Prostate gland (tissue), 2 donors: ENCODE measurements around the gene OTUB1. TPM values are rescaled to one million over a fixed set of nuclear protein-coding genes. Genes with fewer than 3 reads are reported as not detected.
"Not testable (repeated sequence)": the region's sequence is repeated elsewhere in the genome, so short reads cannot be mapped to it uniquely, and the experiment has no call there.

Experiments
- DNase-seq: peaks from one replicate; pipeline ENCODE4 v3.0.0-alpha.2; 2019; ENCODE audit warnings: low spot score
- H3K27ac ChIP-seq, 2 donors: fragments of 200-600 bp; sonication (generic); 2 replicates each; pipeline ENCODE4 v1.5.1; 2017 to 2019
- H3K27me3 ChIP-seq: fragments of 200-600 bp; sonication (generic); replicated peaks from 2 replicates; pipeline ENCODE4 v1.5.1; 2019; ENCODE audit not compliant: insufficient read depth
- H3K36me3 ChIP-seq, 2 donors: fragments of 200-600 bp; sonication (generic); 1 replicate in 1 of 2; 2 replicates in 1 of 2; pipeline versions ENCODE4 v1.5.1 to v1.8.1; 2017 to 2019
- H3K4me1 ChIP-seq: fragments of 200-600 bp; sonication (generic); replicated peaks from 2 replicates; pipeline ENCODE4 v1.5.1; 2019
- H3K4me3 ChIP-seq, 2 donors: fragments of 200-600 bp; sonication (generic); 2 replicates each; pipeline ENCODE4 v1.5.1; 2017 to 2019
- H3K9me3 ChIP-seq: fragments of 200-600 bp; sonication (generic); 2 replicates; pipeline ENCODE4 v1.5.1; 2017
- CTCF ChIP-seq, 4 experiments: fragments of 200-600 bp in 2 of 4; fragments of 450-650 bp in 2 of 4; sonication (generic) in 2 of 4; IDR thresholded peaks; 1 replicate in 3 of 4; 2 replicates in 1 of 4; pipeline ENCODE4 v1.5.1; 2016 to 2019; ENCODE audit warnings: antibody characterized with exemption in 4 of 4, mild to moderate bottlenecking in 2 of 4, moderate library complexity in 2 of 4
- POLR2A ChIP-seq: fragments of 450-650 bp; IDR thresholded peaks from one replicate; pipeline ENCODE4 v1.6.1; 2016; ENCODE audit warnings: antibody characterized with exemption, mild to moderate bottlenecking
- POLR2AphosphoS5 ChIP-seq: sonication (generic); formaldehyde crosslinking; IDR thresholded peaks from one replicate; pipeline ENCODE4 v1.6.1; 2017; ENCODE audit warnings: antibody characterized with exemption
- WGBS: methylation state at CpG from one replicate; pipeline ENCODE4 v1.1.5; 2018; 5-methylcytosine and 5-hydroxymethylcytosine counted together
- intact Hi-C: fragments of 100-400 bp; cut with DNase I; formaldehyde crosslinking; loops from one replicate; pipeline ENCODE4 v1.14.2; 2022
- small RNA-seq, 2 donors: library from RNA; depleted of rRNA; stranded (forward); fragments of <200 nt; gene quantifications; one replicate each; pipeline ENCODE3, GENCODE V24; 2016
- total RNA-seq, 2 donors: library from RNA; depleted of rRNA; stranded (reverse); fragments of >200 nt; gene quantifications; one replicate each; pipeline ENCODE4 v1.1.0, GENCODE V29; 2016

Gene OTUB1
- total RNA-seq, 2 donors from 2014 or later, result 79.6 to 118 TPM

DNA sequence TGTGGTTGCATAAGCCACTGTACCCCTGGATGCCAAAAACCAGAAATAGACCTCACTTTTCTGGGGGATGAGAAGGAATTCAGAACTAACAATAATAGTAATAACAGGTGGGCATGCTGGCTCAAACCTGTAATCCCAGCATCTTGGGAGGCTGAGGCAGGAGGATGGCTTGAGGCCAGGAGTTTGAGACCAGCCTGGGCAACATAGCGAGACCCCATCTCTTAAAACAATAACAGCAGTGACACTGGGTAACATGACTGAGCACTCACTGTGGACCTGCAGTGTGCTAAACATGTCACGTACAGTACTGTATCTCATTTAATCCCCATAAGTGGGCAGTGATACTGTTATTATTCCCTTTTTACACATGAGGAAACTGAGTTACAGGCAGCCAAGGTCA lies 59.5 kb downstream of the OTUB1 start:
- Histone ChIP-seq H3K4me1 (no peaks in the 10 kb centered on the region), H3K9me3 (no peaks in the 10 kb centered on the region), H3K36me3 (no peaks in the 10 kb centered on the region), H3K4me3 (no peak overlapping the region), H3K27ac (no peak overlapping the region), H3K27me3 (no peaks in the 10 kb centered on the region)
- TF ChIP-seq POLR2AphosphoS5 (no peak), CTCF (IDR thresholded peaks at IDR 0.05) (no peak), POLR2A (no peak)
- no peak for DNase-seq
- WGBS, result 96% methylated on average over 2 of the region's 2 CpGs
- intact Hi-C loops, result no loop called here

DNA sequence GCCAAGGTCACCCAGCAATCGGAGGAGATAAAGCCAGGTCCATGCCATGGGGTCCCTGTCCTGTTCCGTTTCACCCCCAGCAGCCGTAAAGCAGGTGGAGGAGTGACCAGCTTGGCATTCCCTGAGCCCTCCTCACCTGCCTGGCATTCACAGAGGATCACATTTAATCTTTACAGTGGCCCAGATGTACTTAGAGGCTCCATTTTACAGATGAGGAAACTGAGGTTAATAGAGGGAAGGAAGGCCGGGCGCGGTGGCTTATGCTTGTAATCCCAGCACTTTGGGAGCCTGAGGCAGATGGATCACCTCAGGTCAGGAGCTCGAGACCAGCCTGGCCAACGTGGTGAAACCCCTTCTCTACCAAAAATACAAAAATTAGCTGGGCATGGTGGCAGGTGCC lies 61.1 kb downstream of the OTUB1 start:
- H3K4me3 ChIP-seq, intact Hi-C loops, H3K27me3 ChIP-seq, DNase-seq, H3K27ac ChIP-seq, H3K9me3 ChIP-seq, H3K36me3 ChIP-seq, H3K4me1 ChIP-seq: not testable (repeated sequence)
- WGBS, result 96% methylated on average over 8 of the region's 8 CpGs

Small RNAs within 50 kb of the gene (small RNA-seq; reads per million reads assigned to genes)
- 0 reads per million in 2 donors for gene RNU6-45P

Other genes with a start within 250 kb of the OTUB1 start
- 10 to 100 TPM; 13.9 to 32.7 TPM for gene ZFTA, start 217.7 kb upstream of the OTUB1 start, total RNA-seq
- 10 to 100 TPM; 17.8 to 36.2 TPM for gene SPINDOC, start 173.0 kb upstream of the OTUB1 start, total RNA-seq
- gene MARK2, start 147.3 kb upstream of the OTUB1 start, total RNA-seq, result 10 to 100 TPM; 65.4 to 67.2 TPM
- 1 to 10 TPM in 1 of 2 donors, under 1 TPM in 1; 0.64 to 3.3 TPM for gene RCOR2, start 69.3 kb upstream of the OTUB1 start, total RNA-seq
- 10 to 100 TPM; 23.3 to 24.7 TPM for gene NAA40, start 47.4 kb upstream of the OTUB1 start, total RNA-seq
- 1,000 to 10,000 TPM in 1 of 2 donors, 100 to 1,000 TPM in 1; 597 to 1,196 TPM for gene COX8A, start 11.8 kb upstream of the OTUB1 start, total RNA-seq
- under 1 TPM; 0.36 to 0.57 TPM for gene FLRT1, start 49.5 kb downstream of the OTUB1 start, total RNA-seq
- gene MACROD1, start 179.7 kb downstream of the OTUB1 start, total RNA-seq, result 10 to 100 TPM; 33.5 to 68.2 TPM
- 100 to 1,000 TPM; 104 to 139 TPM for gene STIP1, start 199.7 kb downstream of the OTUB1 start, total RNA-seq
- 10 to 100 TPM in 1 of 2 donors, 1 to 10 TPM in 1; 5.3 to 12.8 TPM for gene FERMT3, start 220.3 kb downstream of the OTUB1 start, total RNA-seq
- gene TRPT1, start 239.7 kb downstream of the OTUB1 start, total RNA-seq, result 10 to 100 TPM; 63.6 to 87.7 TPM
- 10 to 100 TPM; 89.5 to 90.8 TPM for gene NUDT22, start 239.8 kb downstream of the OTUB1 start, total RNA-seq
- 10 to 100 TPM; 55.8 to 63.8 TPM for gene DNAJC4, start 244.1 kb downstream of the OTUB1 start, total RNA-seq
- 10 to 100 TPM; 50.9 to 91.2 TPM for gene VEGFB, start 248.1 kb downstream of the OTUB1 start, total RNA-seq